C4-2B (cell line): ENCODE results near the gene CSDE1.

Source experiments
- CTCF ChIP-seq: fragments of 450-650 bp; conservative IDR thresholded peaks from 2 replicates; pipeline ENCODE4 v1.5.1; 2017; ENCODE audit warnings: mild to moderate bottlenecking
- ZFX ChIP-seq: fragments of 450-650 bp; IDR thresholded peaks from 2 replicates; pipeline ENCODE4 v1.6.1; 2017

GRCh38 chr1:114749835-114750234, 7.9 kb downstream of the CSDE1 start:
- no peak for TF ChIP-seq CTCF
- TF ChIP-seq ZFX, result no peak
